HepG2 (cell line): ENCODE measurements around the gene COL5A1. TPM values are rescaled to one million over a fixed set of nuclear protein-coding genes. Genes with fewer than 3 reads are reported as not detected.

Source experiments
- ATAC-seq: fragments of 200-7000 bp; cut with Tn5 transposase; 3 replicates; pipeline ENCODE4 v1.9.1; 2020; ENCODE audit warnings: mild to moderate bottlenecking, moderate library complexity
- BruUV-seq: library from RNA; stranded (reverse); fragments of 400-500 nt; replicated peaks from 2 replicates; lab custom pipeline; 2021; lab: Mats Ljungman, UMichigan
- CTCF ChIA-PET: fragments of 300-600 bp; formaldehyde crosslinking; extraction: SDS; loops from one replicate; lab custom pipeline; 2021; ENCODE audit warnings: low total read pairs, inconsistent platforms, low intra/inter-chr PET ratio; lab: Yijun Ruan, JAX
- POLR2A ChIA-PET: fragments of 350-600 bp; sonication (Branson Sonifier 250); formaldehyde crosslinking; loops from one replicate; lab custom pipeline; 2020; ENCODE audit warnings: antibody characterized with exemption, inconsistent platforms; lab: Yijun Ruan, JAX
- DNase-seq: peaks from one replicate; pipeline ENCODE4 v3.0.0-alpha.2; 2015; ENCODE audit warnings: low spot score
- FAIRE-seq: peaks from 3 replicates; lab custom pipeline; 2011; peaks lifted over from hg19 to GRCh38; lab: Jason Lieb, UNC
- H2AFZ ChIP-seq: one replicate; pipeline ENCODE4 v1.6.1; 2011; ENCODE audit warnings: low read length, inconsistent platforms
- H3K27ac ChIP-seq: fragments of 300-600 bp; 3 replicates; pipeline ENCODE4 v1.8.0; 2011; ENCODE audit warnings: mixed run types, mild to moderate bottlenecking, mixed read lengths, low read length, inconsistent platforms; ENCODE audit not compliant: insufficient read depth; ENCODE audit errors: extremely low read length
- H3K27me3 ChIP-seq, 2 experiments: fragments of 200-600 bp in 1 of 2; 2 replicates in 1 of 2; 3 replicates in 1 of 2; pipeline versions ENCODE4 v1.6.0 to v1.8.0; 2011; ENCODE audit warnings: low read length in 2 of 2, mild to moderate bottlenecking in 2 of 2, moderate library complexity in 2 of 2, inconsistent platforms in 1 of 2; ENCODE audit not compliant: insufficient read depth in 2 of 2, control insufficient read depth in 1 of 2
- H3K36me3 ChIP-seq, 2 experiments: fragments of 200-600 bp in 1 of 2; replicated peaks in 1 of 2; 2 replicates in 1 of 2; 3 replicates in 1 of 2; pipeline versions ENCODE4 v1.5.1 to v1.8.0; 2011; ENCODE audit warnings: low read length in 2 of 2, inconsistent platforms in 1 of 2; ENCODE audit not compliant: insufficient read depth in 2 of 2, control insufficient read depth in 1 of 2
- H3K4me1 ChIP-seq: 2 replicates; pipeline ENCODE4 v1.5.1; 2012; ENCODE audit warnings: low read length, inconsistent platforms; ENCODE audit not compliant: insufficient read depth
- H3K4me2 ChIP-seq: 2 replicates; pipeline ENCODE4 v1.6.0; 2011; ENCODE audit warnings: low read depth, low read length, inconsistent platforms
- H3K4me3 ChIP-seq, 3 experiments: fragments of 200-600 bp in 1 of 3; sonication (generic), shearing (Covaris generic) in 1 of 3; replicated peaks in 1 of 3; 2 replicates each; pipeline ENCODE4 v1.5.1; 2011 to 2016; ENCODE audit warnings: low read length in 3 of 3, inconsistent platforms in 2 of 3, low read depth in 2 of 3, mild to moderate bottlenecking in 2 of 3, control low read depth in 1 of 3, mixed read lengths in 1 of 3; ENCODE audit not compliant: insufficient read depth in 1 of 3
- H3K79me2 ChIP-seq: one replicate; pipeline ENCODE4 v1.6.1; 2011; ENCODE audit warnings: low read length, inconsistent platforms; ENCODE audit not compliant: insufficient read depth
- H3K9ac ChIP-seq: 2 replicates; pipeline ENCODE4 v1.6.0; 2011; ENCODE audit warnings: mild to moderate bottlenecking, low read depth, low read length, inconsistent platforms; ENCODE audit not compliant: insufficient read depth
- H3K9me3 ChIP-seq: 2 replicates; pipeline ENCODE4 v1.5.1; 2012; ENCODE audit warnings: mild to moderate bottlenecking, low read length
- H4K20me1 ChIP-seq: 2 replicates; pipeline ENCODE4 v1.6.0; 2011; ENCODE audit warnings: inconsistent platforms, mild to moderate bottlenecking, low read length, moderate library complexity; ENCODE audit not compliant: insufficient read depth
- ATF2 ChIP-seq: sonication (generic); formaldehyde crosslinking; IDR thresholded peaks from 2 replicates; pipeline ENCODE4 v1.4.0; 2020; ENCODE audit warnings: missing genetic modification reagents
- BRCA1 ChIP-seq: sonication (generic); formaldehyde crosslinking; IDR thresholded peaks from 2 replicates; pipeline ENCODE4 v1.4.0; 2020; ENCODE audit warnings: missing genetic modification reagents
- MYPOP ChIP-seq: sonication (generic); formaldehyde crosslinking; IDR thresholded peaks from 2 replicates; pipeline ENCODE4 v1.8.1; 2023; ENCODE audit warnings: mild to moderate bottlenecking, moderate library complexity, missing genetic modification reagents
- SNRNP70 ChIP-seq: fragments of 200-400 bp; formaldehyde crosslinking; IDR thresholded peaks from 2 replicates; pipeline ENCODE4 v1.6.1; 2017; ENCODE audit warnings: mild to moderate bottlenecking, low read depth, low read length, moderate library complexity
- ZBTB4 ChIP-seq: sonication (generic); formaldehyde crosslinking; IDR thresholded peaks from 2 replicates; pipeline ENCODE4 v1.4.0; 2020; ENCODE audit warnings: missing genetic modification reagents, mild to moderate bottlenecking, borderline replicate concordance
- ZNF180 ChIP-seq: sonication (generic); formaldehyde crosslinking; IDR thresholded peaks from 2 replicates; pipeline ENCODE4 v1.4.0; 2020; ENCODE audit warnings: low read depth, missing genetic modification reagents, borderline replicate concordance
- ZNF234 ChIP-seq: sonication (generic); formaldehyde crosslinking; conservative IDR thresholded peaks from 2 replicates; pipeline ENCODE4 v1.5.1; 2020; ENCODE audit warnings: mild to moderate bottlenecking, missing genetic modification reagents
- ZNF747 ChIP-seq: sonication (generic); formaldehyde crosslinking; IDR thresholded peaks from 2 replicates; pipeline ENCODE4 v1.8.1; 2023; ENCODE audit warnings: missing genetic modification reagents, mild to moderate bottlenecking, borderline replicate concordance
- WGBS: methylation state at CpG from one replicate; pipeline ENCODE4 v1.1.6; 2017; ENCODE audit warnings: low lambda C conversion rate; 5-methylcytosine and 5-hydroxymethylcytosine counted together
- in situ Hi-C: cut with HindIII; loops from 2 replicates; pipeline ENCODE4 v1.10.0; 2017; ENCODE audit warnings: low pct_unique_long_range_greater_than_20kb; ENCODE audit not compliant: extremely low pct_ligation_motif_present
- intact Hi-C: fragments of 100-400 bp; cut with micrococcal nuclease; formaldehyde crosslinking; loops from one replicate; pipeline ENCODE4 v1.10.0; 2022; ENCODE audit not compliant: unreplicated experiment
- polyA plus RNA-seq, 8 experiments: library from polyadenylated mRNA; depleted of rRNA in 3 of 8; stranded (reverse) in 7 of 8; unstranded in 1 of 8; fragments of >200 nt; fragmentation: Illumina TruSeq in 4 of 8; extraction: Trizol in 4 of 8; gene quantifications; 2 replicates each; pipeline versions ENCODE4 v1.2.1 to v1.2.3, GENCODE V29; 2011 to 2016; ENCODE audit warnings: low read depth in 4 of 8, missing spikeins in 1 of 8, mixed read lengths in 1 of 8; ENCODE audit not compliant: insufficient read depth in 1 of 8
- total RNA-seq, 5 experiments: library from RNA; depleted of rRNA; stranded (reverse); fragments of >200 nt; fragmentation: Illumina TruSeq; extraction: Trizol; gene quantifications; 2 replicates each; pipeline ENCODE4 v1.2.3, GENCODE V29; 2016; ENCODE audit warnings: low read depth in 1 of 5

Gene COL5A1
- total and polyA plus RNA-seq, 2 of the 13 experiments (the other 11 are each of a cell fraction or from before 2014, with no cell fraction given) = not detected

GRCh38 chr9:134835987-134836386 lies 194.4 kb downstream of the COL5A1 start:
- DNase-seq (no peak), FAIRE-seq (no peak)
- in situ Hi-C loops = no loop called here

More at GRCh38 chr9:134835987-134836386, 194.4 kb downstream of the COL5A1 start:
- Histone ChIP-seq H3K4me3 (no peak overlapping the region), H3K79me2 (no peaks in the 10 kb centered on the region)
- ATAC-seq = no peak
- TF ChIP-seq ATF2 (CRISPR knock-in tag) (no peak), ZNF180 (CRISPR knock-in tag) (no peak), BRCA1 (CRISPR knock-in tag) (no peak), ZNF234 (CRISPR knock-in tag) (no peak), ZBTB4 (CRISPR knock-in tag) (no peak), ZNF747 (CRISPR knock-in tag) (no peak), SNRNP70 (no peak), MYPOP (CRISPR knock-in tag) (no peak)
- TF ChIP-seq, all 625 proteins: peak for 0
- Histone ChIP-seq H4K20me1 (no peaks in the 10 kb centered on the region), H3K4me1 (no peaks in the 10 kb centered on the region), H3K27ac (no peak overlapping the region), H3K36me3 (no peaks in the 10 kb centered on the region), H3K4me2 (no peak overlapping the region), H3K27me3 (peaks cover 18 to 83% of the 10 kb centered on the region in 2 experiments), H2AFZ (no peak overlapping the region), H3K9ac (no peak overlapping the region), H3K9me3 (no peaks in the 10 kb centered on the region)
- CTCF ChIA-PET = no interaction called here
- BruUV-seq = no TSS peak
- POLR2A ChIA-PET = no interaction called here
- WGBS = 18% methylated on average over 4 of the region's 13 CpGs
- intact Hi-C loops = no loop called here
